MCF 10A (cell line): ENCODE measurements around the gene HOXB7. TPM values are rescaled to one million over a fixed set of nuclear protein-coding genes. Genes with fewer than 3 reads are reported as not detected.

Experiments
- BruUV-seq: library from RNA; stranded (reverse); fragments of 400-500 nt; replicated peaks from 2 replicates; lab custom pipeline; 2021; lab: Mats Ljungman, UMichigan
- CTCF ChIA-PET: fragments of 300-600 bp; sonication (Branson Sonifier 250); formaldehyde crosslinking; extraction: SDS; loops from one replicate; lab custom pipeline; 2021; ENCODE audit warnings: antibody characterized with exemption, inconsistent platforms; lab: Yijun Ruan, JAX
- POLR2A ChIA-PET: fragments of 300-600, 350-650 bp; sonication (Branson Sonifier 250); formaldehyde crosslinking; extraction: SDS; loops from one replicate; lab custom pipeline; 2020; ENCODE audit warnings: antibody characterized with exemption, inconsistent platforms; lab: Yijun Ruan, JAX
- DNase-seq: peaks from one replicate; pipeline ENCODE4 v3.0.0-alpha.2; 2018; ENCODE audit not compliant: unreplicated experiment
- H3K27ac Mint-ChIP-seq: one replicate; pipeline ENCODE4 v1.8.0; 2022; ENCODE audit warnings: mild to moderate bottlenecking, low read depth, mixed read lengths; ENCODE audit not compliant: unreplicated experiment
- H3K27me3 Mint-ChIP-seq: one replicate; pipeline ENCODE4 v1.8.0; 2022; ENCODE audit warnings: mixed read lengths; ENCODE audit not compliant: insufficient read depth, unreplicated experiment
- H3K36me3 Mint-ChIP-seq: one replicate; pipeline ENCODE4 v1.8.0; 2022; ENCODE audit warnings: mild to moderate bottlenecking, moderate library complexity, mixed read lengths; ENCODE audit not compliant: insufficient read depth, unreplicated experiment
- H3K4me1 Mint-ChIP-seq: one replicate; pipeline ENCODE4 v1.8.0; 2022; ENCODE audit warnings: mixed read lengths; ENCODE audit not compliant: insufficient read depth, unreplicated experiment
- H3K4me3 Mint-ChIP-seq: one replicate; pipeline ENCODE4 v1.8.0; 2022; ENCODE audit warnings: mild to moderate bottlenecking, moderate library complexity, mixed read lengths; ENCODE audit not compliant: unreplicated experiment
- H3K9me3 Mint-ChIP-seq: one replicate; pipeline ENCODE4 v1.8.0; 2022; ENCODE audit warnings: mixed read lengths; ENCODE audit not compliant: unreplicated experiment
- CTCF ChIP-seq: fragments of 200-600 bp; IDR thresholded peaks from one replicate; pipeline ENCODE4 v1.8.0; 2022; ENCODE audit warnings: antibody characterized with exemption, mild to moderate bottlenecking; ENCODE audit not compliant: unreplicated experiment
- intact Hi-C: fragments of 100-400 bp; cut with micrococcal nuclease; formaldehyde crosslinking; loops from 2 replicates; pipeline ENCODE4 v1.14.1; 2022
- total RNA-seq: library from RNA; stranded (reverse); gene quantifications from 2 replicates; pipeline ENCODE4 v1.2.3, GENCODE V29; 2022

Gene HOXB7
- total RNA-seq, 1 experiment from 2014 or later, result not detected

- H3K27ac Mint-ChIP-seq, result no peak overlapping the region
- H3K4me3 Mint-ChIP-seq, result no peak overlapping the region
- no TSS peak for BruUV-seq
- H3K27me3 Mint-ChIP-seq, result no peaks in the 10 kb centered on the region
- no peak for TF ChIP-seq CTCF
- intact Hi-C loops, result no loop called here
- no peak for DNase-seq
- no peaks in the 10 kb centered on the region for H3K36me3 Mint-ChIP-seq
- H3K9me3 Mint-ChIP-seq, result no peaks in the 10 kb centered on the region
- no peaks in the 10 kb centered on the region for H3K4me1 Mint-ChIP-seq
- POLR2A ChIA-PET, result interaction anchor here (0.9 kb wide), 1 partner anchor 23 kb away, joined by 3 read pairs; no protein-coding TSS in a partner anchor
- CTCF ChIA-PET, result no interaction called here
These were observed 43.6 kb downstream of the HOXB7 start for GRCh38 chr17:48567209-48567608.

- ChIA-PET CTCF (no interaction called here), POLR2A (no interaction called here)
- no peak overlapping the region for H3K27ac Mint-ChIP-seq
- H3K4me1 Mint-ChIP-seq, result no peaks in the 10 kb centered on the region
- no peak overlapping the region for H3K4me3 Mint-ChIP-seq
- DNase-seq, result no peak
- H3K27me3 Mint-ChIP-seq, result no peaks in the 10 kb centered on the region
- no peaks in the 10 kb centered on the region for H3K36me3 Mint-ChIP-seq
- no TSS peak for BruUV-seq
- no peaks in the 10 kb centered on the region for H3K9me3 Mint-ChIP-seq
- TF ChIP-seq CTCF, result no peak
- intact Hi-C loops, result no loop called here
These were observed 44.1 kb downstream of the HOXB7 start for GRCh38 chr17:48566717-48567116.

- BruUV-seq, result no TSS peak
- intact Hi-C loops, result no loop called here
- no peaks in the 10 kb centered on the region for H3K4me1 Mint-ChIP-seq
- POLR2A ChIA-PET, result no interaction called here
- no peak overlapping the region for H3K4me3 Mint-ChIP-seq
- no peaks in the 10 kb centered on the region for H3K36me3 Mint-ChIP-seq
- H3K27me3 Mint-ChIP-seq, result no peaks in the 10 kb centered on the region
- TF ChIP-seq CTCF, result no peak
- no peak overlapping the region for H3K27ac Mint-ChIP-seq
- CTCF ChIA-PET, result no interaction called here
- no peak for DNase-seq
- H3K9me3 Mint-ChIP-seq, result no peaks in the 10 kb centered on the region
These were observed 44.7 kb downstream of the HOXB7 start for GRCh38 chr17:48565925-48566710.

DNA sequence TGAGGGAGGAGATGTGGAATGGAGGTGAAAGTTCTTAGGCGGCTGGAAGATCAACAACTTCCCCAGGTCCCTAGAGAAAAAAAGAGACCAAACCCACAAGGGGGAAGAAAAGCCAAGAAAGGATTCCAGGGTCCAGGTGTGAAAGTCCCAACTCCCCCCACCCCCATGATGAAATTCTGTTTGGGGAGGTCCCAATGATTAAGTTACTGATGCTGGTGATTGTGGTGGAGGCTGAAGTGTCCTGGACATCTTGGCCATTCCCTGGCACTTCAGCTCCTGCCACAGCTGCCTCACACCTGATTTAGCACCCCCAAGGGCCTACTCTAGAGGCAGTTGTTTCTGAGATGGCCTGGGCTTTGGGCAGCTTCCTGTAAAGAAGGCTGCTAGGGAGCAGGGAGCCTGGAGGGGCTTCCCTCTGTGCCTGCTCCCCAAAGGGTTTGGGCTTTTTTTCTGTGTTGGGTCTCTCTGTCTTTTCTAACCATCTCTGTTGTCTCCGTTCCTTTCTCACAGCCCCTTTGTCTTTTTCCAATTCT, 45.7 kb downstream of the HOXB7 start:
- ChIA-PET CTCF (no interaction called here), POLR2A (no interaction called here)
- H3K27ac Mint-ChIP-seq, result no peak overlapping the region
- intact Hi-C loops, result no loop called here
- H3K4me3 Mint-ChIP-seq, result no peak overlapping the region
- H3K9me3 Mint-ChIP-seq, result no peaks in the 10 kb centered on the region
- DNase-seq, result no peak
- no peaks in the 10 kb centered on the region for H3K27me3 Mint-ChIP-seq
- TF ChIP-seq CTCF, result no peak
- H3K4me1 Mint-ChIP-seq, result no peaks in the 10 kb centered on the region
- no TSS peak for BruUV-seq
- no peaks in the 10 kb centered on the region for H3K36me3 Mint-ChIP-seq
